SIG-M5 treated with dmso at 0.1 percent for 504 hours (cell line): ENCODE measurements around the gene DEPDC5.
"Not testable (repeated sequence)": the region's sequence is repeated elsewhere in the genome, so short reads cannot be mapped to it uniquely, and the experiment has no call there.

ENCODE experiments used
- DNase-seq: peaks from one replicate; lab custom pipeline; 2025; ENCODE audit not compliant: unreplicated experiment; lab: John Stamatoyannopoulos, UW

The DEPDC5 gene

GRCh38 chr22:31813898-31814297 lies 60.1 kb downstream of the DEPDC5 start:
- not testable (repeated sequence) for DNase-seq

DNA sequence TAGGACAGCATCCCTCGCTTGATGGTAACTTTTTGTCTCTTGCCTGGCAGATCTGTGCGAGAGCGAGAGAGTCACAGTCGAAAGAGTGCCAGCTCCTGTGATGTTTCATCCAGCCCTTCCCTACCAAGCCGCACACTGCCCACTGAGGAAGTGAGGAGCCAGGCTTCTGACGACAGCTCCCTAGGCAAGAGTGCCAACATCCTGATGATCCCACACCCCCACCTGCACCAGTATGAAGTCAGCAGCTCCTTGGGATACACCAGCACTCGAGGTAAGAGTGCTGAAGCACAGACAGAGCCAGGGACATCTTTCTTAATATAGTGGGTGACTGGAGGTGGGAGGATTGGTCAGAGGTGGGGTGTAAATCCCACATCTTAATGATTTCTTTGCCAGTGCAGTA lies 61.1 kb downstream of the DEPDC5 start:
- no peak for DNase-seq

DNA sequence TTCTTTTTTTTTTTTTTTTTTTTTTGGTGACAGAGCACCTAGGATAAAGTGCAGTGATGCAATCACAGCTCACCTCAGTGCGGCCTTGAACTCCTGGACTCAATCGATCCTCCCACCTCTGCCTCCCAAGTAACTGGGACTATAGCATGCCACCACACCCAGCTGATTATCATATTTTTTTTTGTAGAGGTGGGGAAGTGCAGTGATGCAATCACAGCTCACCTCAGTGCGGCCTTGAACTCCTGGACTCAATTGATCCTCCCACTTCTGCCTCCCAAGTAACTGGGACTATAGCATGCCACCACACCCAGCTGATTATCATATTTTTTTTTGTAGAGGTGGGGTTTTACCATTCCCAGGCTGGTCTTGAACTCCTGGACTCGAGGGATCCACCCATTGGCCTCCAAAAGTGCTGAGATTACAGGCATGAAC lies 61.6 kb downstream of the DEPDC5 start:
- not testable (repeated sequence) for DNase-seq

- DNase-seq, result no peak
Observed at GRCh38 chr22:31816750-31817149, 62.9 kb downstream of the DEPDC5 start.

- no peak for DNase-seq
Observed at GRCh38 chr22:31818481-31819392, 64.9 kb downstream of the DEPDC5 start.

DNA sequence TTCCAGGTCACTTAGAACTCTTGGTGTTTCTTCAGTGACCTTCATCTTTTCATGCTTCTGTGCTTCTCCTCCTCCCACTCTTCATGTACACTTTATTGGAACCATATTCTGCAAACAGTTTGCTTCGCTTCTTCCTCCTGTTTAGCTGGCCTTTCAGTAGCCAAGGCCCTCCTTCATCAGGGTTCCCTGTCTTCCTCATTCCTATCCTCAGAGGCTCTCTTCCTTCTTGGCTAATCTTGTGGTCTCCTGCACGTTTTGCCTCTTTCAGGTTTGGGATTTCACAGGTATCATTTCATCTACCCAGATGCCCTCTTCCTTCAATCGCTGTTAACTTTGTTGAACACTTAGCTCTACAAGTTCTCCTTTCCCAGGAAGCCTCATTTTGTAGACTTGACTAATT lies 66.8 kb downstream of the DEPDC5 start:
- DNase-seq, result no peak

DNA sequence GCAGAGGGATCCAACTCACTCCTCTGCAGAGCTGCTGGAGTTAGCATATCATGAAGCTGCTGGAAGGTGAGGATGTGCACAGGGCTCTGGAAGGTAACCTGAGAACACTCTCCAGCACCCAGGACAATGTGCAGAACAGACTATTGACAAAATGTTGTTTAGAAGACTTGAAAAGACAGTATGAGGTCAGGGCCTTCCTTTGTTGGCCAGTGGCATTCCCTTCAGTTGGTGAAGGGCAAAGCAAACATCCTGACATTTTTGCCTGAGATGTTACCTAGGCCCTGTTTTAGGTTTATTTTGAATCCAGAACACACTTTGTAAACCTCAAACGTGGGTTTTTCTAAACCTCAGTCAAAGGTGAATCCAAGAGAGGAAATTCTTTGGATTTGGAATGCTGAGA lies 67.8 kb downstream of the DEPDC5 start:
- no peak for DNase-seq

DNA sequence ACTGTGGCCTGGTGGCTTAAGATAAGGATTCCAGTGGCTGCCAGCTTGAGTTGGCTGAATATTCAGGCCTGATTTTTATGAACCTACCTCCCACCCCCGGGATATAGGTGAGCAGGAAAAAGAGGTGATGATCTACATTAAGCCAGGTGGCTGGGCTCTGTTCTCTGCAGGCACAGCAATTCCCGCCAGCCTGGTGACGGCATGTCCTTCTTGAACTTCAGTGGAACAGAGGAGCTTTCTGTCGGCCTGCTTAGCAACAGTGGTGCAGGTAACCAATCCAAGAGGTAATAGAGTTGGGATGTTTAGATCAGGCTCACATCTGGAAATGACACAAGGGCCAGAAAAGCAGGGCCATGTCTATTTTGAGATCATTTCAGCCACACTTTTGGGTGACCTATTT lies 68.7 kb downstream of the DEPDC5 start:
- DNase-seq, result no peak

GRCh38 chr22:31825513-31825912 lies 71.7 kb downstream of the DEPDC5 start:
- no peak for DNase-seq

GRCh38 chr22:31826443-31826842 lies 72.6 kb downstream of the DEPDC5 start:
- no peak for DNase-seq

DNA sequence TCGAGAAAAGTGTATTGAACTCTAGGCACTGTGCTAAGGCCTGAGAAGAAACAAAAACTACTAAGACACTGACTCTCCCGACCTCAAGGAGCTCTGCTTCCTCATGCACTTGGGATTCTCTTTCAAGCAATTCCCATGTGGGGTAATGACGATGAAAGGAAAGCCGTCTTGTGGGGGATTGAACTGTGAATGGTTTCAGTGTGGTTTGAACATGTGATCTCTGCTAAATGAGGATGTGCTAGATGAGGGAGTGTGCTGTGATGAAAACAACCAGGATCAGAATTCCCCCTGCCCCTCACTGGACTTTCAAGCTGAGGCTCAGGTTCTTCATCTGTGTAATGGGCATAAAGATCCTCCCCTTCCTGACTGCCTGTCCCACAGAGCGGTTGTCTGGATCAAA lies 74.9 kb downstream of the DEPDC5 start:
- no peak for DNase-seq

DNA sequence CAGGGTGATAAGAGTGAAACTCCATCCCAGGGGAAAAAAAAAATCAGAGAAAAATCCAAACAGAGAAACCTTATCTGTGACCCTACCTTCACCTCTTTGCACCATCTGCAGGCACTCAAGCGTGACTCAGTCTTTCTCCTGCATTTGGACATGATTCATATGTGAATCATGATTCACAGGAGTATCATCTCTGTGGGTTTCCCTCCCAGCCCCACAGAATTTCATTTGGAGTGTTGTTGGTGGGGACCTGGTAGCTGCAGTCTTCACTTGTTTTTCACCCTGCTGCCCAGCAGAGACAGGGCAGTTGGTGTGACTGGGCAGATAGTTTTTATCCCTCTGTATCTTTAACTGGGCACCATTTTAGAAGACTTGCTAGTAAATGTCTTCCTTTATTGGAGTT lies 75.7 kb downstream of the DEPDC5 start:
- no peak for DNase-seq

DNA sequence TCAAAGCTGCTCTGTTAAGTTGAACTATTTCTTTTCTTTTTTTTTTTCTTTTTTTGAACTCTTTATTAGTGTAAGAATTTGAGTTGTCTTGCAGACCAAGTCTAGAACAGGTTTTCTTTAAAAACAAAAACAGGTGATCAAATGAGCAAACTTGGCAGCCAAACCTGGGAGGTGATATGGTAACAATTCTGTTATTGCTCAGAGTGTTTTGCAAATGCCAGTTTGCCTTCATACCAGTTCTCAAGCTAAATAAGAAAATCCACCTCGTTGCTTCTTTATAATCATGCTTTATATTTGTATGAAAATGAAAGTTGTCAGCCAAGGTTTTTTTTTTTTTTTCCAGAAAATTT lies 76.9 kb downstream of the DEPDC5 start:
- DNase-seq, result no peak

GRCh38 chr22:31833930-31834329 lies 80.1 kb downstream of the DEPDC5 start:
- DNase-seq, result no peak

- DNase-seq, result no peak
Observed at GRCh38 chr22:31836010-31836409, 82.2 kb downstream of the DEPDC5 start.

- DNase-seq, result no peak
Observed at GRCh38 chr22:31838917-31839316, 85.1 kb downstream of the DEPDC5 start.

DNA sequence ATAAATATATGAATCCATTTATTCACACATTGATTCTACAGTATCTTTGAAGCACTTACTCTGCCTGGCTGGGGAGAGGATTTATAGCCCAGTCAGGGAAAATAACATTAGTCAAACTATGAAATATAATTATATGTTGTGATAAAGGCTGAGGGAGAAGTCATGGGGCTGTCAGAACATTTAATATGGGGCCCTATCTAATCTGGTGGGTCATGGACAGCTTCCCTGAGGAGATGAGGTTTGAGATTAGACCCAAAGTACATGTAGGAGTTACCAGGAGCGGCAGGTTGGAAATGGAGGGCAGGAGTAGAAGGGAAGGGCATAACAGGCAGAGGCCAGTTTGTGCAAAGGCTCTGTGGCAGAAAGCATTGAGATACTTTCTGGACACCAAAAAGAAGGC lies 86.2 kb downstream of the DEPDC5 start:
- no peak for DNase-seq

DNA sequence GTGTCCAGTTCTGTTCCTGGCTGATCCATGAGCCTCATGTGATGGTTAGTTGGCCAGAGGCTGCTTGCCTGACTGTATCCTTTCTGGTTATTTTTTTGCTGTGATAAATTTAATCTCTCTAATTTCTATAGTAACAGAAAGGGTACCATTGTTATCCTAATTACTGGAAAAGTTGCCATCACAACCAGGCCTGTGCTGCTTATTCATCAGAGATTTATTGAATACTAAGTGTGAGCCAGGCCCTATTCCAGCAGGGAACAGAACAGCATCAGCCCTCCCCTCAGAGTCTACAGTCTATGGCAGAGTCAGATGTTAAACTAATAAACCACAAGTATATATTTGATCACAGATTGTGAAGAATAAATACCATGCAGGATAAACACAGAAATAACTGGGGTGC lies 86.8 kb downstream of the DEPDC5 start:
- no peak for DNase-seq

- no peak for DNase-seq
Observed at GRCh38 chr22:31841078-31841827, 87.4 kb downstream of the DEPDC5 start.

- no peak for DNase-seq
Observed at GRCh38 chr22:31843526-31843925, 89.7 kb downstream of the DEPDC5 start.

DNA sequence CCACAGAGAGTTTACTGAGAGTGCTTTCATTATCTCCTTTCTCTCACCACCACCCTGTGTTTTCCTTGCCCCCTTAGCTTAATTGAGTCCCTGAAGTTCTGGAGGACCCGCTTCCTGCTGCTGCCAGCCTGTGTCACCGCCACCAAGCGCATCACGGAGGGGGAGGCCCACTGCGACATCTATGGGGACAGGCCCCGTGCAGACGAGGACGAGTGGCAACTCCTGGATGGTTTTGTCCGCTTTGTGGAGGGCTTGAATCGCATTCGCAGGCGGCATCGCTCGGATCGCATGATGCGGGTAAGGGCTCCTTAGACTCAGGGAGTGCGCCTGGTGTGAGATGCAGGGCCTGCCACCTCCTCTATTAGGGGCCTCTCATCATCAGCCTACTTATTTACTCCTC lies 91.1 kb downstream of the DEPDC5 start:
- DNase-seq, result no peak
